K562 (cell line): Measurements from ENCODE around the gene PSG7.
"Not testable (repeated sequence)": the region's sequence is repeated elsewhere in the genome, so short reads cannot be mapped to it uniquely, and the experiment has no call there.

Experiments used
- CREB1 ChIP-seq, 2 experiments: sonication (generic) in 1 of 2; formaldehyde crosslinking in 1 of 2; IDR thresholded peaks; 2 replicates each; pipeline versions ENCODE4 v1.6.1 to v1.8.0; 2012 to 2022; ENCODE audit warnings: inconsistent platforms in 1 of 2, mild to moderate bottlenecking in 1 of 2, missing genetic modification reagents in 1 of 2, moderate library complexity in 1 of 2
- DPF2 ChIP-seq: fragments of 450-650 bp; IDR thresholded peaks from 2 replicates; pipeline ENCODE4 v1.6.1; 2016
- KLF16 ChIP-seq: IDR thresholded peaks from 2 replicates; pipeline ENCODE4 v1.6.1; 2016; ENCODE audit warnings: antibody characterized with exemption
- PKNOX1 ChIP-seq: fragments of 450-650 bp; IDR thresholded peaks from 2 replicates; pipeline ENCODE4 v1.6.1; 2016
- POLR2A ChIP-seq: fragments of 450-650 bp; conservative IDR thresholded peaks from 2 replicates; pipeline ENCODE4 v1.6.1; 2016
- POLR2AphosphoS5 ChIP-seq: IDR thresholded peaks from 2 replicates; pipeline ENCODE4 v1.6.1; 2011; ENCODE audit warnings: mild to moderate bottlenecking, low read depth, low read length, moderate library complexity; ENCODE audit not compliant: control insufficient read depth, insufficient read depth
- ZKSCAN1 ChIP-seq: fragments of 150-350 bp; IDR thresholded peaks from 2 replicates; pipeline ENCODE4 v1.6.1; 2016; ENCODE audit warnings: low read depth, low read length

DNA sequence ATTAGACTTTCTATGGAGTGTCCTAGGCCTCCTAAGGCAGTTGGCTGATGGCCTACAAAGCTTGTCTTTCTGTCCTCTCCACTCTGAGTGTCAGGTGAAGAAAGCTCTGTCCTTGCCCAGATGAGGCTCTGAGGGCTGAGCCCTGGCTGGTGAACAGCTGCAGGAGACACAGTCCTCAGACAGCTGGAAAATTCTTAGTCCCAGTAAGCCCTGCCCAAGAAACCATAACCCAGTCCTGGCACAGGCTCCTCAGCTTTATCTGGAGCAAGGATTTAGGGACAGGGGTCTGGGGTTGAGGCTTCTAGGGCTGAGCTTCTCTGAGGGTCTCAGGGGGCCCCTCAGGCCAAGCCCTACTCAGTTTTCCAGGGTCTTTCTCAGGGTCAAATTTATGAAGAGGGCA, 2.3 kb downstream of the PSG7 start:
- not testable (repeated sequence) for TF ChIP-seq POLR2AphosphoS5; PKNOX1; ZKSCAN1; CREB1 (IDR thresholded peaks at IDR 0.05); CREB1 (CRISPR knock-in tag; IDR thresholded peaks at IDR 0.05); POLR2A; KLF16; DPF2
